DMS153 treated with DMSO at 0.1 percent for 48 hours (cell line): ENCODE data around the gene KPTN.

ENCODE experiments used
- DNase-seq: peaks from one replicate; lab custom pipeline; 2025; ENCODE audit not compliant: unreplicated experiment; lab: John Stamatoyannopoulos, UW

The KPTN gene

GRCh38 chr19:47483800-47484690, at the start of gene KPTN:
KPTN (minus strand) TSS chr19:47484219; CDS start chr19:47484160, 59 bp downstream.
- DNase-seq: peak; percentile 73

GRCh38 chr19:47531640-47532387, 47.8 kb upstream of the KPTN start:
- DNase-seq: no peak

GRCh38 chr19:47529018-47529742, 45.2 kb upstream of the KPTN start:
- DNase-seq: no peak

- no peak for DNase-seq
Observed at GRCh38 chr19:47526798-47527197, 42.8 kb upstream of the KPTN start.

- peak; percentile 12 for DNase-seq
Observed at GRCh38 chr19:47523473-47523872, 39.5 kb upstream of the KPTN start.

- DNase-seq: no peak
Observed at GRCh38 chr19:47521473-47522180, 37.6 kb upstream of the KPTN start.

GRCh38 chr19:47520839-47521238, 36.8 kb upstream of the KPTN start:
- DNase-seq: no peak

GRCh38 chr19:47520343-47520806, 36.4 kb upstream of the KPTN start:
- no peak for DNase-seq

- no peak for DNase-seq
Observed at GRCh38 chr19:47518854-47519253, 34.8 kb upstream of the KPTN start.

GRCh38 chr19:47518139-47518538, 34.1 kb upstream of the KPTN start:
- DNase-seq: no peak

- peak; percentile 98 for DNase-seq
Observed at GRCh38 chr19:47514869-47515588, 31.0 kb upstream of the KPTN start, which contains the start of gene NAPA. NAPA (minus strand) TSS chr19:47515063; CDS start chr19:47514940, 123 bp downstream.

- DNase-seq: no peak
Observed at GRCh38 chr19:47514151-47514868, 30.3 kb upstream of the KPTN start.

- no peak for DNase-seq
Observed at GRCh38 chr19:47512948-47513319, 28.9 kb upstream of the KPTN start.

GRCh38 chr19:47512183-47512947, 28.3 kb upstream of the KPTN start:
- DNase-seq: no peak

- no peak for DNase-seq
Observed at GRCh38 chr19:47511681-47512080, 27.7 kb upstream of the KPTN start.

- DNase-seq: no peak
Observed at GRCh38 chr19:47511128-47511517, 27.1 kb upstream of the KPTN start.

- DNase-seq: no peak
Observed at GRCh38 chr19:47510516-47511127, 26.6 kb upstream of the KPTN start.

GRCh38 chr19:47509973-47510372, 26.0 kb upstream of the KPTN start:
- DNase-seq: no peak
